GM12878 (cell line): ENCODE data around the gene S1PR1. TPM values are rescaled to one million over a fixed set of nuclear protein-coding genes. Genes with fewer than 3 reads are reported as not detected.

Experiments
- ATF7 ChIP-seq: fragments of 450-650 bp; IDR thresholded peaks from 2 replicates; pipeline ENCODE4 v1.6.1; 2016; ENCODE audit warnings: low read depth, mild to moderate bottlenecking
- DPF2 ChIP-seq: fragments of 450-650 bp; IDR thresholded peaks from 2 replicates; pipeline ENCODE4 v1.6.1; 2017; ENCODE audit warnings: mild to moderate bottlenecking
- EED ChIP-seq: sonication (generic); IDR thresholded peaks from 2 replicates; pipeline ENCODE4 v1.6.1; 2016; ENCODE audit warnings: antibody characterized with exemption, low read depth
- EP300 ChIP-seq, 2 experiments: fragments of 150-350 bp in 1 of 2; IDR thresholded peaks; 2 replicates each; pipeline ENCODE4 v1.6.1; 2011 to 2012; ENCODE audit warnings: low read depth in 2 of 2, low read length in 2 of 2, borderline replicate concordance in 1 of 2, improper control_type of control experiment in 1 of 2, inconsistent platforms in 1 of 2; ENCODE audit not compliant: control insufficient read depth in 1 of 2
- ETV6 ChIP-seq, 2 experiments: fragments of 450-650 bp in 1 of 2; IDR thresholded peaks in 1 of 2; conservative IDR thresholded peaks in 1 of 2; 2 replicates each; pipeline ENCODE4 v1.6.1; 2014; ENCODE audit warnings: antibody characterized with exemption in 1 of 2, borderline replicate concordance in 1 of 2, low read depth in 1 of 2, mild to moderate bottlenecking in 1 of 2, moderate library complexity in 1 of 2
- FOXM1 ChIP-seq: IDR thresholded peaks from 2 replicates; pipeline ENCODE4 v1.6.1; 2012; ENCODE audit warnings: low read depth, mild to moderate bottlenecking, inconsistent platforms, low read length, moderate library complexity
- NBN ChIP-seq: fragments of 450-650 bp; IDR thresholded peaks from 2 replicates; pipeline ENCODE4 v1.6.1; 2016
- NFYA ChIP-seq: IDR thresholded peaks from 2 replicates; pipeline ENCODE4 v1.6.1; 2011; ENCODE audit warnings: low read depth, mild to moderate bottlenecking, low read length, improper control_type of control experiment, borderline replicate concordance
- NR2C2 ChIP-seq: IDR thresholded peaks from 2 replicates; pipeline ENCODE4 v1.6.1; 2011; ENCODE audit warnings: borderline replicate concordance, low read depth; ENCODE audit not compliant: control insufficient read depth, insufficient read length
- NR2F1 ChIP-seq: fragments of 450-650 bp; conservative IDR thresholded peaks from 2 replicates; pipeline ENCODE4 v1.6.1; 2017; ENCODE audit warnings: mild to moderate bottlenecking
- PAX8 ChIP-seq: fragments of 450-650 bp; IDR thresholded peaks from 2 replicates; pipeline ENCODE4 v1.6.1; 2017; ENCODE audit warnings: mild to moderate bottlenecking, moderate library complexity
- RB1 ChIP-seq: fragments of 450-650 bp; formaldehyde crosslinking; IDR thresholded peaks from 2 replicates; pipeline ENCODE4 v1.6.1; 2017; ENCODE audit warnings: mild to moderate bottlenecking, borderline replicate concordance
- SPI1 ChIP-seq: IDR thresholded peaks from 2 replicates; pipeline ENCODE4 v1.6.1; 2011; ENCODE audit warnings: low read depth, mild to moderate bottlenecking, low read length, moderate library complexity, borderline replicate concordance; ENCODE audit not compliant: insufficient read depth
- SRF ChIP-seq, 2 experiments: IDR thresholded peaks; 2 replicates each; pipeline ENCODE4 v1.6.1; 2011; ENCODE audit warnings: low read depth in 2 of 2, low read length in 2 of 2, mild to moderate bottlenecking in 1 of 2, moderate library complexity in 1 of 2
- ZNF384 ChIP-seq: IDR thresholded peaks from 2 replicates; pipeline ENCODE4 v1.6.1; 2012; ENCODE audit warnings: low read depth, mild to moderate bottlenecking, low read length, improper control_type of control experiment, borderline replicate concordance
- ZNF622 ChIP-seq: fragments of 450-650 bp; IDR thresholded peaks from 2 replicates; pipeline ENCODE4 v1.6.1; 2017; ENCODE audit warnings: mild to moderate bottlenecking, inconsistent platforms
- polyA plus RNA-seq, 11 experiments: library from polyadenylated mRNA; depleted of rRNA in 4 of 11; unstranded in 6 of 11; stranded (reverse) in 5 of 11; fragments of >200 nt; fragmentation: Nextera tagmentation in 4 of 11; fragmentation: Illumina TruSeq in 1 of 11; extraction: Ambion mirVana in 4 of 11; extraction: Trizol in 1 of 11; gene quantifications; 1 replicate in 1 of 11; 2 replicates in 10 of 11; pipeline versions ENCODE4 v1.2.1 to v1.2.3, GENCODE V29; 2011 to 2016; ENCODE audit warnings: inconsistent platforms in 2 of 11, missing spikeins in 2 of 11, low read depth in 1 of 11
- total RNA-seq, 4 experiments: library from RNA; depleted of rRNA in 3 of 4; stranded (reverse); fragments of >200 nt in 3 of 4; fragmentation: Illumina TruSeq in 1 of 4; extraction: Trizol in 1 of 4; gene quantifications; 2 replicates each; pipeline versions ENCODE4 v1.2.1 to v1.2.3, GENCODE V29; 2013 to 2021
- TF ChIP-seq, protein P1 (sequence below): IDR thresholded peaks from 2 replicates; pipeline ENCODE4 v1.6.1; 2012; ENCODE audit warnings: low read depth, low read length, improper control_type of control experiment
- TF ChIP-seq, protein P2 (sequence below): fragments of 450-650 bp; conservative IDR thresholded peaks from 2 replicates; pipeline ENCODE4 v1.6.1; 2017; ENCODE audit warnings: mild to moderate bottlenecking, moderate library complexity
- TF ChIP-seq, protein P3 (sequence below): fragments of 450-650 bp; IDR thresholded peaks from 2 replicates; pipeline ENCODE4 v1.6.1; 2017; ENCODE audit warnings: mild to moderate bottlenecking, low read depth, inconsistent platforms; ENCODE audit not compliant: poor library complexity, severe bottlenecking
- TF ChIP-seq, protein P4 (sequence below): IDR thresholded peaks from 2 replicates; pipeline ENCODE4 v1.6.1; 2012; ENCODE audit warnings: low read length, inconsistent platforms
- TF ChIP-seq, protein P5 (sequence below): fragments of 450-650 bp; IDR thresholded peaks from 2 replicates; pipeline ENCODE4 v1.6.1; 2016; ENCODE audit warnings: mild to moderate bottlenecking

Gene S1PR1
- total and polyA plus RNA-seq, 10 of the 15 experiments (the other 5 are each of a cell fraction or from before 2014, with no cell fraction given): 3.8 to 59.4 (median 30.7) TPM

DNA sequence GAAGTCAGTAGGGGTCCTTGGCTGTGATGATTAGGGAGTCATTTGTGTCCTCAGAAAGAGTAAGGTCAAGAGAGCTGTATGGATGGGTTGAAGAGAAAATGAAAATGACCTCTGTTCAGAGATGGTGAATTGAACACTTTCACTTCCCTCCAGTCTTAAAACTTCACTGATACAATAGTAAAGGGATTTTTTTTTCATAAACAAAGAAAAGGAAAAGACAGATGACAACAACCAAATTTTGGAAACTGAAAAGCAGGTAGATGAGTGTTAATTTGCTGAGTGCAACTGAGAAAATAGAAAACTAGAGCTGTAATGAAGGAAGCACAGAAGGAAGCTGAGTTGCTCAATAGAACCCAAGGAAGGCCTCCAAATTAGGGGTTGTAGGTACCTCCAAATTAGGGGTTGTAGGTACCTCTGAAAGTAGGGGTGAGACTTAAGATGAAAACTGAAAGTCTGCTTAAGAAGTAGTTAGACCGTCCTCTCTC lies 14.8 kb upstream of the S1PR1 start (continued):
- TF ChIP-seq, protein P1, sequence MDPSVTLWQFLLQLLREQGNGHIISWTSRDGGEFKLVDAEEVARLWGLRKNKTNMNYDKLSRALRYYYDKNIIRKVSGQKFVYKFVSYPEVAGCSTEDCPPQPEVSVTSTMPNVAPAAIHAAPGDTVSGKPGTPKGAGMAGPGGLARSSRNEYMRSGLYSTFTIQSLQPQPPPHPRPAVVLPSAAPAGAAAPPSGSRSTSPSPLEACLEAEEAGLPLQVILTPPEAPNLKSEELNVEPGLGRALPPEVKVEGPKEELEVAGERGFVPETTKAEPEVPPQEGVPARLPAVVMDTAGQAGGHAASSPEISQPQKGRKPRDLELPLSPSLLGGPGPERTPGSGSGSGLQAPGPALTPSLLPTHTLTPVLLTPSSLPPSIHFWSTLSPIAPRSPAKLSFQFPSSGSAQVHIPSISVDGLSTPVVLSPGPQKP: no peak
- TF ChIP-seq PAX8 (no peak), NR2C2 (no peak), EP300 (IDR thresholded peaks at IDR 0.05; ENCODE audit: borderline replicate concordance in 1 of 2, control insufficient read depth in 1 of 2, low read depth in 2 of 2, low read length in 2 of 2) (0 out of 4 replicates have a peak, but pooled peaks of 1 of the 2 experiments have one; percentile 48), NR2F1 (peak; percentile 89), DPF2 (peak; percentile 67; the same call in 1 of the 2 replicates), FOXM1 (peak; percentile 42; the same call in 1 of the 2 replicates), ATF7 (peak; percentile 45; the same call in 1 of the 2 replicates), ETV6 (conservative IDR thresholded peaks at IDR 0.05 in 1 of 2, IDR thresholded peaks at IDR 0.05 in 1 of 2; ENCODE audit: borderline replicate concordance in 1 of 2, low read depth in 1 of 2) (0 out of 4 replicates have a peak, but pooled peaks of 1 of the 2 experiments have one; percentile 66), SPI1 (peak; percentile 95), SRF (IDR thresholded peaks at IDR 0.05; ENCODE audit: low read depth in 2 of 2, low read length in 2 of 2) (0 out of 4 replicates have a peak, but pooled peaks of 1 of the 2 experiments have one; percentile 53), NBN (peak; percentile 62), EED (peak; percentile 21; the same call in 1 of the 2 replicates), RB1 (no peak), NFYA (no peak), ZNF384 (peak; percentile 48), ZNF622 (no peak)
- TF ChIP-seq, protein P2, sequence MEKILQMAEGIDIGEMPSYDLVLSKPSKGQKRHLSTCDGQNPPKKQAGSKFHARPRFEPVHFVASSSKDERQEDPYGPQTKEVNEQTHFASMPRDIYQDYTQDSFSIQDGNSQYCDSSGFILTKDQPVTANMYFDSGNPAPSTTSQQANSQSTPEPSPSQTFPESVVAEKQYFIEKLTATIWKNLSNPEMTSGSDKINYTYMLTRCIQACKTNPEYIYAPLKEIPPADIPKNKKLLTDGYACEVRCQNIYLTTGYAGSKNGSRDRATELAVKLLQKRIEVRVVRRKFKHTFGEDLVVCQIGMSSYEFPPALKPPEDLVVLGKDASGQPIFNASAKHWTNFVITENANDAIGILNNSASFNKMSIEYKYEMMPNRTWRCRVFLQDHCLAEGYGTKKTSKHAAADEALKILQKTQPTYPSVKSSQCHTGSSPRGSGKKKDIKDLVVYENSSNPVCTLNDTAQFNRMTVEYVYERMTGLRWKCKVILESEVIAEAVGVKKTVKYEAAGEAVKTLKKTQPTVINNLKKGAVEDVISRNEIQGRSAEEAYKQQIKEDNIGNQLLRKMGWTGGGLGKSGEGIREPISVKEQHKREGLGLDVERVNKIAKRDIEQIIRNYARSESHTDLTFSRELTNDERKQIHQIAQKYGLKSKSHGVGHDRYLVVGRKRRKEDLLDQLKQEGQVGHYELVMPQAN: no peak
- TF ChIP-seq, protein P3, sequence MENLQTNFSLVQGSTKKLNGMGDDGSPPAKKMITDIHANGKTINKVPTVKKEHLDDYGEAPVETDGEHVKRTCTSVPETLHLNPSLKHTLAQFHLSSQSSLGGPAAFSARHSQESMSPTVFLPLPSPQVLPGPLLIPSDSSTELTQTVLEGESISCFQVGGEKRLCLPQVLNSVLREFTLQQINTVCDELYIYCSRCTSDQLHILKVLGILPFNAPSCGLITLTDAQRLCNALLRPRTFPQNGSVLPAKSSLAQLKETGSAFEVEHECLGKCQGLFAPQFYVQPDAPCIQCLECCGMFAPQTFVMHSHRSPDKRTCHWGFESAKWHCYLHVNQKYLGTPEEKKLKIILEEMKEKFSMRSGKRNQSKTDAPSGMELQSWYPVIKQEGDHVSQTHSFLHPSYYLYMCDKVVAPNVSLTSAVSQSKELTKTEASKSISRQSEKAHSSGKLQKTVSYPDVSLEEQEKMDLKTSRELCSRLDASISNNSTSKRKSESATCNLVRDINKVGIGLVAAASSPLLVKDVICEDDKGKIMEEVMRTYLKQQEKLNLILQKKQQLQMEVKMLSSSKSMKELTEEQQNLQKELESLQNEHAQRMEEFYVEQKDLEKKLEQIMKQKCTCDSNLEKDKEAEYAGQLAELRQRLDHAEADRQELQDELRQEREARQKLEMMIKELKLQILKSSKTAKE: peak; percentile 88
- TF ChIP-seq, protein P4, sequence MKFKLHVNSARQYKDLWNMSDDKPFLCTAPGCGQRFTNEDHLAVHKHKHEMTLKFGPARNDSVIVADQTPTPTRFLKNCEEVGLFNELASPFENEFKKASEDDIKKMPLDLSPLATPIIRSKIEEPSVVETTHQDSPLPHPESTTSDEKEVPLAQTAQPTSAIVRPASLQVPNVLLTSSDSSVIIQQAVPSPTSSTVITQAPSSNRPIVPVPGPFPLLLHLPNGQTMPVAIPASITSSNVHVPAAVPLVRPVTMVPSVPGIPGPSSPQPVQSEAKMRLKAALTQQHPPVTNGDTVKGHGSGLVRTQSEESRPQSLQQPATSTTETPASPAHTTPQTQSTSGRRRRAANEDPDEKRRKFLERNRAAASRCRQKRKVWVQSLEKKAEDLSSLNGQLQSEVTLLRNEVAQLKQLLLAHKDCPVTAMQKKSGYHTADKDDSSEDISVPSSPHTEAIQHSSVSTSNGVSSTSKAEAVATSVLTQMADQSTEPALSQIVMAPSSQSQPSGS: peak; percentile 45; the same call in 1 of the 2 replicates
- TF ChIP-seq, protein P5, sequence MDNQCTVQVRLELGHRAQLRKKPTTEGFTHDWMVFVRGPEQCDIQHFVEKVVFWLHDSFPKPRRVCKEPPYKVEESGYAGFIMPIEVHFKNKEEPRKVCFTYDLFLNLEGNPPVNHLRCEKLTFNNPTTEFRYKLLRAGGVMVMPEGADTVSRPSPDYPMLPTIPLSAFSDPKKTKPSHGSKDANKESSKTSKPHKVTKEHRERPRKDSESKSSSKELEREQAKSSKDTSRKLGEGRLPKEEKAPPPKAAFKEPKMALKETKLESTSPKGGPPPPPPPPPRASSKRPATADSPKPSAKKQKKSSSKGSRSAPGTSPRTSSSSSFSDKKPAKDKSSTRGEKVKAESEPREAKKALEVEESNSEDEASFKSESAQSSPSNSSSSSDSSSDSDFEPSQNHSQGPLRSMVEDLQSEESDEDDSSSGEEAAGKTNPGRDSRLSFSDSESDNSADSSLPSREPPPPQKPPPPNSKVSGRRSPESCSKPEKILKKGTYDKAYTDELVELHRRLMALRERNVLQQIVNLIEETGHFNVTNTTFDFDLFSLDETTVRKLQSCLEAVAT: no peak
